Middle frontal gyrus (tissue), 1 donor: ENCODE results near the gene CDRT4.

Source experiments
- DNase-seq: peaks from one replicate; pipeline ENCODE4 v3.0.0-alpha.2; 2015; ENCODE audit warnings: low spot score; ENCODE audit errors: extremely low spot score

Gene CDRT4

DNA sequence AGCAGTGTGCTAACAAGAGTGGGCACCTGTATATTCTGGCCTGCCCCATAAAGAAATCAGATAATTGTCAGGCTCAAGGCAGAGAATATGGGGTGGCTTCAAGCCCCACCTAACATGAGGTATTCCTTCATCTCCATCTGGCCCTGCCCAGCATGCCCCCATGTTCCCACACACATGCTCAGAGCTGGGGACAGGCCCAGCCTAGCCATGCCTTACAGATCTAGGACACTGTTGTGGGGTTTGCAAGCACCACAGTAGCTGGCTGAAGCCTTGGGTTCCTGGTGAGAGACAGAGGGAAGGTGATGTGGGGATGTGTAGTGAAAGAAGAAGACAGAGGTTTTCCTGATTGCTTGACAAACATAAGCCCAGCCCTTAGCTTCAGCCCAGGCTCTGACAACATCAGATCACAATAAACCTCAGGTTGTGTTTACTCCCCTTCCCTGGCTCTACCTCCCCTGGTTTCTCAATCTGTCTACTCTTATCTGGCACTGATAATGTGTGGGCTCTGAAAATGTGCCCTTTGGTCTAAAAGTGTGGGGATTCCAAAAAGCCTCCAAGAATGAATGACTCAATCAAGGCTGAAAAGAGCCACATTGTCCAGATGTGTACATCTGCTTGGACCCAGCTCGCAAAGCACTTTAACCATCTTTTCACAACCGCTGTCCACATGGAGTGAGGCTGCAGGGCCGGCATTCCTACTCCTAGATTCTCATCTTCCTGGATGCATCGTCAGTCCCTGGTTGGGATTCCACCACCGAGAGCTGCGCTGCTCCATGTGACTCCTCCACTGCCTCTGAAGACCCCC lies 34.4 kb downstream of the CDRT4 start:
- DNase-seq = no peak

- DNase-seq = no peak
Measured at GRCh38 chr17:15431766-15432165, 35.7 kb downstream of the CDRT4 start.

DNA sequence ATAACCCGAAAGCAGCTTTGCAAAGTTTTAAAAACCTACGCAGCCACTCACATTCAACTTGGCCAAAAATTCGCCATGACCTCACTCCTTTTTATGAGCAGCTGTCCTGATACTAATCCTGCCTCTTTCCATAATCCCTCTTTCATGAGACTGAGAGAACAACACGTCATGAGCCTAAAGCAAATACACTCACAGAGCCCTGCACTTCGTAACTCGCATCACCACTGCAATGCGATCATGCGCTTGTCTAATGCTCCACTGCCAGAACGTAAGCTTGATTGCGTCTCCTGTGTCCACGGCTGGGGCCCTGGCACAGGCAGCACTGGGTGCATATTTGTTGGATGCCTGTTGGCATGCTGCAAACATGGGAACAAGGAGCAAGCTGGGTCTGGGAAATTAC lies 36.2 kb downstream of the CDRT4 start:
- no peak for DNase-seq

GRCh38 chr17:15424521-15424920 lies 42.9 kb downstream of the CDRT4 start:
- DNase-seq = no peak

DNA sequence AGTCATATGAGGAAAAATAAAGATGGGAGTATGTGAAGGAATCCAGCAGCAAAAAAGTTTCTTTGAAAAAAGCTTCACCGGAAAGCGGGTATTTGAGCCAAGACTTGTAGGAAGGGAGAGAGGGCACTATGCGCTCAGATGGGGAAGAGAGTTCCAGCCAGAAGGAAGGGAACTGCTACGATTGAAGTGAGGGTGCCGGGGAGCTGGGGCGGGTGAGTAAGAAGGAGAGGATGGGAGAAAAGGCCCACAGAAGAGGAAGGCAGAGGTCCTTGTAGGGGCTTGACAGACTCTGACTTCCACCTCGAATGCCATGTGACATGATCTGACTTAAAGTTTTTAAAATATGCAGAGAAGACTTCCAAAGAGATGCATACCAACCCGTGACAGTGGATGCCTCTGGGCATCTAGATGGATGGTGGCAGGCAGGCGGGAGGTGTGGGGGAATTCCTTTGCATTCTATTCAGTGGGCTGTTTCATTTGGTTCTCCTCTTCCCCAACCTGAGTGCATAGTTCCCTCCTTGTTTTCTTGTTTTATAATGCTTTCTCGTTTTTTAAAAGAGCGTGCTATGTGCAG lies 44.9 kb downstream of the CDRT4 start:
- DNase-seq = no peak

- DNase-seq = no peak
Measured at GRCh38 chr17:15418781-15419180, 48.6 kb downstream of the CDRT4 start.

- no peak for DNase-seq
Measured at GRCh38 chr17:15414532-15415306, 52.7 kb downstream of the CDRT4 start.

GRCh38 chr17:15413101-15413771 lies 54.2 kb downstream of the CDRT4 start:
- no peak for DNase-seq

DNA sequence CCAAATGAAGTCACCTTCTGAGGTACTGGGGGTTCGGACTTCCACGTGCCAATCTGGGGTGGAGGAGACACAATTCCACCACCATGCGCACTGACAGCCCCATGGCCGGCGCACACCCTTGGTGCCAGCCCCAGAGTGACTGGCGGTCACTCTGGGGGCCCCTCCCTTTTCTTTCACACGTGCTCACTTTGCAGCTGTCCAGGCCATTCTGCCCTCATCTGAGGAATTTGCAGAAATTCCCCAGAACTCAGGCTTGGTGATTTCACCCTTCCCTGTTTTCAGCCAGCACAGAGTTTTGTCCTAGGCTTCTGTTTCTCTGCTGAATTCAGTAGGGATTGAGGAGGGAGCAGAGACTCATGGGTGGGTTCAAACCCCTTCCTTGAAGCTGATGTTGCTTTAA lies 54.8 kb downstream of the CDRT4 start:
- no peak for DNase-seq

GRCh38 chr17:15411384-15412198 lies 55.8 kb downstream of the CDRT4 start:
- no peak for DNase-seq

- no peak for DNase-seq
Measured at GRCh38 chr17:15409721-15410250, 57.6 kb downstream of the CDRT4 start.

- no peak for DNase-seq
Measured at GRCh38 chr17:15408803-15409202, 58.6 kb downstream of the CDRT4 start.

DNA sequence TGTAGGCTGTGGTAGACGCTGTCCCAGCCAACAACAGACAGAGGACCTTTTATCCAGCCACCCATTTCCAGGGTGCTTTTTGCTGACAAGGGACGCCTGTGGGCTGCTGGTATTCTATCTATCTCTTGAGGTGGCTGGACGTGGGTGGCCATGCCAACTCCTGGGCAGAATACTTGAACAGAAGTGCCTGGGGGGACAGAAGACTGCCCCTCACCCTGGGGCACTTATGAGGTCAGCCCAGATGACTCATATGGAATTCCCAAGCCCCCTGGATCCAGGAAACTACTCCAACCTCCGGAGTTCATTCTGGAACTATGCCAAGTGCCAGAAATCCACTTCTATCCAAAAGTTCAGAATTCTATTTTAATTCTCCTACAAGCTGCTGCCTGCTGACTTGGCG lies 61.3 kb downstream of the CDRT4 start:
- no peak for DNase-seq

DNA sequence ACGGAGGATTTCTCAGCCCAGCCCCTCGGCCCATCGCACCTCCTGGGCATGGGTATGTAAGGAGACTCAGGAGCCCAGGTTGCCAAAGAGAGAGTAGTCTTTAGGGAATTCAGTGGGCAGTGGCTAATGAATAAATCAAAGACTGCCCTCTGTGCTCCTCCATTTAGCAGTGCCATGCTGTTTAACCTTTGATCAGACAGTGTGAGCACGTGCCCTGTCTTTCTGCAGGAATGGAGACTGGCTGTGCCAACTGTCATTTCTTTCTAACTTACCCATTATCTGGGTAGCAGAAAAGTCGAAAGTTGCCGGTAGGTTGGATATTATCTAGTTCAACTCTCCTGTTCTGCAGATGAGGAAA lies 62.4 kb downstream of the CDRT4 start:
- DNase-seq = no peak

DNA sequence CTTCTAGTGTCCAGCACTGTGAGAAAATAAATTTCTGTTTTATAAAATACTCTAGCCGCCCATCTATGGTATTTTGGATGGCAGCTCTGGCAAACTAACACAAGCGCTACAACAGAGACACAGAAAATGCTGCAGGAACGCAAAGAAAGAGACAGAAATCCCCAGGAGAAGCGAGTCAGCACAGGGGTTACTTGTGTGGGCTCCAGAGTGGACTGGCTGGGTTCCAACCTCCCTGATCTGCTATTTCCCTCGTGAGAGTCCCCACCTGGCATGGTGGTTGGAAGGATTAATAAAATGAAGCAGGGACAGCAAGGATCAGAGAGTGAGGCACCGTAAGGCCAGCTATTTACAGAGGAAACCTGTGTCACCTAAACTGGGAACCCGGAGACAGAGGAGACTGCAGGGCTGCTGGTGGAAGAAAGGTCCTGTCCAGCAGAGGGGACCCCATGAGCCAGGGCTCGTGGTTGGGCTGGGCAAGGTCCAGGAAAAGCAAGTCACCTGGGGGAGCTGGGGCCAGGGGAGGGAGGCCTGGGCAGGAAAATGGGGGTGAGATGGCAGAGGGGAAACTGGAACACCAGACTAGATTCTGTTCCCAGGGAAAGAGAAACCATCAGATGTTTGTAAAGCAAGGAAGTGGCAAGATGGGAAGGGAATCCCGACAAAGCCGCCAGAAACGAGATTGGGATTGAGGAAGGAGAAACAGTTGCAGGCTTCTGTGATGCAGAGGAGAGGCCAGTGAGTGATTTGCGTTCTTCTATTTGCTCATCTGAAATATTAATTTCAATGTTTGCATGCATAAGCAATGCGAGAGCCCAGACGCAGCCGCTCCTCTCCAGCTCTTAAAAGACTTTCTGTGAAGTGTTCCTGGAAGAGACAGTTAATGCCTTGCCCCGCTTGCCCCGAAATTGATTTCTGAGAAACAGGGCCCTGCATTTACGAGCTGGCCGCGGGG lies 63.0 kb downstream of the CDRT4 start:
- DNase-seq = no peak

DNA sequence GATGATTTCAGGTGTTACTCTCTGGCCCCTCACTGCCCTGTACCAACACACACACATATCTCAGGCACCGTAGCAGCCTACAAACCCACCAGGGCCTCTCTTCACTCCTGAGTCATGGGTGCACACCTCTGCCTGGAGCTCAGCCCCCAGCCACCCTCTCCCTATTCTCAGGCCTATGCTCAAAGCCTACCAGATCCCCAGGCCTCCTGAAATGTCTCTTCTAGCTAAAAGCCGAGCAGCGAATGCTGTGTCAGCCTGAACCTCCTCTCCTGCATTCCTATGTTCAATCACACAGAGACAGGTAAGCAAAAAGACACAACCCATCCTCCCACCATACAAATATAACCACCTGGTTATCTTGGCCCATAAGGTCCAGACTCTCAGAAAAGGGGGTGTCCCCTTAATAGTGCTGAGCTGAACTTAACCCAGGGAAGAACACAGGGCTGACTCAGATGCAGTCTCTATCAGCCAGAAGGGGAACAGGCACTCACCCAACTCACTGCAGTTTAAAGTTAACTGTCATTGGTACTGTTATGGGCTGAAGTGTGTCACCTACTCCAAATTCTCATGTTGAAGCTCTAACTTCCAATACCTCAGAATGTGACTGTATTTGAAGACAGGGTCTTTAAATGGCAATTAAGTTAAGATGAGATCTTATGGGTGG lies 64.0 kb downstream of the CDRT4 start:
- no peak for DNase-seq

- DNase-seq = no peak
Measured at GRCh38 chr17:15399443-15399842, 68.0 kb downstream of the CDRT4 start.

- DNase-seq = no peak
Measured at GRCh38 chr17:15398736-15399331, 68.6 kb downstream of the CDRT4 start.

GRCh38 chr17:15398291-15398690 lies 69.1 kb downstream of the CDRT4 start:
- no peak for DNase-seq
